Mesendoderm (in vitro differentiated cells): ENCODE measurements around the gene DMD.
"Not testable (repeated sequence)": the region's sequence is repeated elsewhere in the genome, so short reads cannot be mapped to it uniquely, and the experiment has no call there.

Source experiments
- DNase-seq: peaks from one replicate; pipeline ENCODE4 v3.0.0; 2013
- H2AK5ac ChIP-seq: 2 replicates; pipeline ENCODE4 v1.6.1; 2013; ENCODE audit warnings: low read length, inconsistent platforms
- H2BK120ac ChIP-seq: 2 replicates; pipeline ENCODE4 v1.6.1; 2013; ENCODE audit warnings: low read depth, mild to moderate bottlenecking, low read length, moderate library complexity, mixed read lengths
- H2BK15ac ChIP-seq: replicated peaks from 2 replicates; pipeline ENCODE4 v1.6.1; 2013; ENCODE audit warnings: low read depth, mild to moderate bottlenecking, moderate library complexity
- H2BK5ac ChIP-seq: 2 replicates; pipeline ENCODE4 v1.6.1; 2013; ENCODE audit warnings: low read length, inconsistent platforms
- H3K18ac ChIP-seq: 2 replicates; pipeline ENCODE4 v1.6.1; 2013; ENCODE audit warnings: mild to moderate bottlenecking, low read length, mixed read lengths
- H3K23ac ChIP-seq: one replicate; pipeline ENCODE4 v1.6.1; 2013; ENCODE audit warnings: low read length
- H3K27ac ChIP-seq: 2 replicates; pipeline ENCODE4 v1.5.1; 2013; ENCODE audit warnings: low read depth, mild to moderate bottlenecking, inconsistent platforms, low read length, moderate library complexity
- H3K27me3 ChIP-seq: 2 replicates; pipeline ENCODE4 v1.6.1; 2013; ENCODE audit warnings: low read length, control low read depth, mild to moderate bottlenecking, inconsistent platforms; ENCODE audit not compliant: insufficient read depth, poor library complexity
- H3K36me3 ChIP-seq: 2 replicates; pipeline ENCODE4 v1.6.1; 2013; ENCODE audit warnings: low read length, inconsistent platforms; ENCODE audit not compliant: control insufficient read depth, insufficient read depth
- H3K4ac ChIP-seq: one replicate; pipeline ENCODE4 v1.6.1; 2013; ENCODE audit warnings: low read depth, mild to moderate bottlenecking, low read length, moderate library complexity
- H3K4me1 ChIP-seq: 2 replicates; pipeline ENCODE4 v1.6.1; 2013; ENCODE audit warnings: low read depth, low read length, inconsistent platforms; ENCODE audit not compliant: control insufficient read depth
- H3K4me2 ChIP-seq: 2 replicates; pipeline ENCODE4 v1.6.1; 2013; ENCODE audit warnings: low read length
- H3K4me3 ChIP-seq: 2 replicates; pipeline ENCODE4 v1.5.1; 2013; ENCODE audit warnings: mild to moderate bottlenecking, low read length
- H3K56ac ChIP-seq: one replicate; pipeline ENCODE4 v1.6.1; 2013; ENCODE audit warnings: low read length
- H3K79me1 ChIP-seq: 2 replicates; pipeline ENCODE4 v1.6.1; 2013; ENCODE audit warnings: low read length, inconsistent platforms
- H3K79me2 ChIP-seq: 2 replicates; pipeline ENCODE4 v1.6.1; 2013; ENCODE audit warnings: mild to moderate bottlenecking, low read length; ENCODE audit not compliant: control insufficient read depth, insufficient read depth
- H3K9ac ChIP-seq: 2 replicates; pipeline ENCODE4 v1.6.1; 2013; ENCODE audit warnings: low read length, inconsistent platforms
- H4K5ac ChIP-seq: one replicate; pipeline ENCODE4 v1.6.1; 2013; ENCODE audit warnings: low read length
- H4K8ac ChIP-seq: one replicate; pipeline ENCODE4 v1.6.1; 2013; ENCODE audit warnings: low read depth, mild to moderate bottlenecking, control low read depth, low read length, moderate library complexity
- WGBS: extraction: QIAGEN DNeasy Blood & Tissue Kit; methylation state at CpG from one replicate; pipeline ENCODE4 v1.1.7; 2013; ENCODE audit warnings: low lambda C conversion rate, missing lambda C conversion rate; ENCODE audit not compliant: insufficient coverage; ENCODE audit errors: extremely low coverage; 5-methylcytosine and 5-hydroxymethylcytosine counted together

DMD gene

DNA sequence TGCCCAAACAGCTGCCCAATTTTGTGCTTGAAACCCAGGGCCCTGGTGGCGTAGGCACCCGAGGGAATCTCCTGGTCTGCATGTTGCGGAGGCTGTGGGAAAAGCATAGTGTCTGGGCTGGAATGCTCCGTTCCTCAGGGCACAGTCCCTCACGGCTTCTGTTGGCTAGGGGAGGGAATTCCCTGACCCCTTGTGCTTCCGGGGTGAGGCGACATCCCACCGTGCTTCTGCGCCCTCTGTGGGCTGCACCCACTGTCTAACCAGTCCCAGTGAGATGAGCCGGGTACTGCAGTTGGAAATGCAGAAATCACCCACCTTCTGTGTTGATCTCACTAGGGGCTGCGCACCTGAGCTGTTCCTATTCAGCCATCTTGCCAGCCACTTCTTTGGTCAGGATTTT is 1740.1 kb downstream of the DMD start:
- no peak overlapping the region for H3K27ac ChIP-seq
- no peak overlapping the region for H3K4ac ChIP-seq
- WGBS, result no CpG with 5 or more reads among the region's 11 CpGs
- no peaks in the 10 kb centered on the region for H3K79me2 ChIP-seq
- no peak overlapping the region for H2BK120ac ChIP-seq
- no peak overlapping the region for H3K4me3 ChIP-seq
- DNase-seq, result no peak
- no peaks in the 10 kb centered on the region for H3K36me3 ChIP-seq
- H3K56ac ChIP-seq, result no peak overlapping the region
- no peak overlapping the region for H4K5ac ChIP-seq
- H3K4me1 ChIP-seq, result no peaks in the 10 kb centered on the region
- no peak overlapping the region for H3K23ac ChIP-seq
- no peaks in the 10 kb centered on the region for H3K27me3 ChIP-seq
- no peak overlapping the region for H3K4me2 ChIP-seq
- no peak overlapping the region for H4K8ac ChIP-seq
- H2AK5ac ChIP-seq, result no peak overlapping the region
- H2BK5ac ChIP-seq, result no peak overlapping the region
- H3K18ac ChIP-seq, result no peak overlapping the region
- H3K79me1 ChIP-seq, result no peaks in the 10 kb centered on the region
- H3K9ac ChIP-seq, result no peak overlapping the region
- H2BK15ac ChIP-seq, result no peak overlapping the region

- not testable (repeated sequence) for DNase-seq, H3K27me3 ChIP-seq, H3K56ac ChIP-seq, H3K79me1 ChIP-seq, H2BK120ac ChIP-seq, H4K5ac ChIP-seq, H3K36me3 ChIP-seq, H2AK5ac ChIP-seq, H3K4me3 ChIP-seq, H3K4ac ChIP-seq, H3K9ac ChIP-seq, H4K8ac ChIP-seq, H3K18ac ChIP-seq, H2BK15ac ChIP-seq, H3K4me2 ChIP-seq, H3K4me1 ChIP-seq, H3K23ac ChIP-seq, H2BK5ac ChIP-seq, H3K79me2 ChIP-seq, H3K27ac ChIP-seq
- WGBS, result no CpG with 5 or more reads among the region's 7 CpGs
Observed at GRCh38 chrX:31470753-31471152, 1740.6 kb downstream of the DMD start.

GRCh38 chrX:31464306-31464915 is 1746.9 kb downstream of the DMD start:
- Histone ChIP-seq H2AK5ac (no peak overlapping the region), H2BK120ac (no peak overlapping the region), H3K27me3 (no peaks in the 10 kb centered on the region), H3K79me2 (no peaks in the 10 kb centered on the region), H3K23ac (no peak overlapping the region), H3K27ac (no peak overlapping the region), H3K4ac (no peak overlapping the region), H3K4me3 (no peak overlapping the region), H4K5ac (no peak overlapping the region), H2BK15ac (no peak overlapping the region), H3K36me3 (no peaks in the 10 kb centered on the region), H3K4me1 (no peaks in the 10 kb centered on the region), H3K4me2 (no peak overlapping the region), H3K56ac (no peak overlapping the region), H4K8ac (no peak overlapping the region), H3K9ac (no peak overlapping the region), H3K79me1 (no peaks in the 10 kb centered on the region), H3K18ac (no peak overlapping the region), H2BK5ac (no peak overlapping the region)
- DNase-seq, result no peak
- WGBS, result no CpG with 5 or more reads among the region's 4 CpGs

GRCh38 chrX:31461266-31461665 is 1750.1 kb downstream of the DMD start:
- Histone ChIP-seq H3K4ac (no peak overlapping the region), H3K36me3 (no peaks in the 10 kb centered on the region), H2BK5ac (no peak overlapping the region), H4K5ac (no peak overlapping the region), H3K18ac (no peak overlapping the region), H2BK120ac (no peak overlapping the region), H4K8ac (no peak overlapping the region), H3K4me2 (no peak overlapping the region), H3K56ac (no peak overlapping the region), H3K23ac (no peak overlapping the region), H3K9ac (no peak overlapping the region), H3K27me3 (no peaks in the 10 kb centered on the region), H2BK15ac (no peak overlapping the region), H3K4me1 (no peaks in the 10 kb centered on the region), H3K27ac (no peak overlapping the region), H3K4me3 (no peak overlapping the region), H3K79me2 (no peaks in the 10 kb centered on the region), H3K79me1 (no peaks in the 10 kb centered on the region), H2AK5ac (no peak overlapping the region)
- DNase-seq, result no peak

- no peak overlapping the region for H3K4me3 ChIP-seq
- no peak overlapping the region for H2AK5ac ChIP-seq
- H3K79me1 ChIP-seq, result no peaks in the 10 kb centered on the region
- H3K27me3 ChIP-seq, result no peaks in the 10 kb centered on the region
- WGBS, result no CpG with 5 or more reads among the region's 5 CpGs
- H3K9ac ChIP-seq, result no peak overlapping the region
- no peak overlapping the region for H3K23ac ChIP-seq
- H3K36me3 ChIP-seq, result no peaks in the 10 kb centered on the region
- H3K79me2 ChIP-seq, result no peaks in the 10 kb centered on the region
- H4K8ac ChIP-seq, result no peak overlapping the region
- H3K27ac ChIP-seq, result no peak overlapping the region
- H2BK5ac ChIP-seq, result no peak overlapping the region
- no peak overlapping the region for H3K4me2 ChIP-seq
- H3K4me1 ChIP-seq, result no peaks in the 10 kb centered on the region
- no peak overlapping the region for H2BK15ac ChIP-seq
- no peak overlapping the region for H3K18ac ChIP-seq
- DNase-seq, result no peak
- H4K5ac ChIP-seq, result no peak overlapping the region
- H3K4ac ChIP-seq, result no peak overlapping the region
- no peak overlapping the region for H3K56ac ChIP-seq
- no peak overlapping the region for H2BK120ac ChIP-seq
Observed at GRCh38 chrX:31459361-31459760, 1752.0 kb downstream of the DMD start.

GRCh38 chrX:31449965-31450364 is 1761.4 kb downstream of the DMD start:
- no peak overlapping the region for H2BK120ac ChIP-seq
- H3K27me3 ChIP-seq, result no peaks in the 10 kb centered on the region
- no peak overlapping the region for H3K23ac ChIP-seq
- no peak overlapping the region for H3K4me2 ChIP-seq
- H2BK5ac ChIP-seq, result no peak overlapping the region
- DNase-seq, result no peak
- no peak overlapping the region for H3K4ac ChIP-seq
- H3K4me1 ChIP-seq, result no peaks in the 10 kb centered on the region
- no peak overlapping the region for H3K9ac ChIP-seq
- H3K36me3 ChIP-seq, result no peaks in the 10 kb centered on the region
- H3K79me1 ChIP-seq, result no peaks in the 10 kb centered on the region
- no peak overlapping the region for H3K4me3 ChIP-seq
- no peak overlapping the region for H3K18ac ChIP-seq
- no CpG with 5 or more reads among the region's 4 CpGs for WGBS
- H4K8ac ChIP-seq, result no peak overlapping the region
- H3K56ac ChIP-seq, result no peak overlapping the region
- H3K79me2 ChIP-seq, result no peaks in the 10 kb centered on the region
- H3K27ac ChIP-seq, result no peak overlapping the region
- H2AK5ac ChIP-seq, result no peak overlapping the region
- H4K5ac ChIP-seq, result no peak overlapping the region
- no peak overlapping the region for H2BK15ac ChIP-seq
